ENCODE data around the gene TBL3.

TBL3 gene

DNA sequence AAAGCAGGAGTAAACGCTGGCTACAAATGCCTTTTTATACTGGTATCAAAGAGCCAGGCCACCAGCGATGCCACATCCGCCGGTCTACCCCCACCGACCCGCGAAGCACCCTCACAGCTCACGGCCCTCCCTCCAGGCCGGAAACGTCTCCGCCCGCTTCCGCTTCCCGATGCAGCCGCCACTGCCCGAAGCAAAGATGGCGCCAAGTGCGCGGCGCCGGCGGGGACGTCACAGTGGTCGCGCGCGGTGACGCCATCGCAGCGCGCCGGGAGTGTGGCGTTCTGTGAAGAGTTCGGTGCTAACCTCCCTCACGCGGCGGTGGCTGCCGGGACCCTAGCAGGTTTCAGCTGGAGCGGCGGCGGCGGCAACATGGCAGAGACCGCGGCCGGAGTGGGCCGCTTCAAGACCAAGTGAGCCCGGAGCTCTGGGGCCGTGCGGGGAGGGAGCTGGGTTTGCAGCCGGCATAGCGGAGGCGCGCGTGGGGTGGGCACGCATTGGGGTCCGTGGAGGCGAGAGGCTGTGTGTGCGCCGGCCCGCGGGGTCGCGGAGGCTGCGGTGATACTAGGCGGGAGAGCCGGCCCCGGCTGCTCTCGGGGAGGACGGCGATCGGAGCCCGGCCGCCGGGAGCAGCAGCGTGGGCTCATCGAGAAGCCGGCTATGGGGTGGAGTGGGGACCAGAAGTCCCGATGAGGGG lies at the start of gene TBL3:
TSS of gene TBL3 (plus strand) at position 258 of the 694 bp plus-strand sequence. CDS start at position 370, 112 bp downstream.
- no peak for TF ChIP-seq CTCF (conservative IDR thresholded peaks at IDR 0.05; ENCODE audit: control insufficient read depth, insufficient read depth, low read depth, low read length)

GRCh38 chr16:1922357-1922756 lies 49.5 kb upstream of the TBL3 start:
- DNase-seq (ENCODE audit: low read depth): no peak
- no peak for TF ChIP-seq CTCF (conservative IDR thresholded peaks at IDR 0.05; ENCODE audit: control insufficient read depth, insufficient read depth, low read depth, low read length)
- H3K4me3 ChIP-seq (ENCODE audit: control insufficient read depth, low read depth, low read length): no peak overlapping the region

More for the DNA sequence above, at the start of gene TBL3:
- H3K4me3 ChIP-seq (ENCODE audit: control insufficient read depth, low read depth, low read length): peak within 1 kb of the TSS; percentile 82
- peak; percentile 91 for DNase-seq (ENCODE audit: low read depth)

DNA sequence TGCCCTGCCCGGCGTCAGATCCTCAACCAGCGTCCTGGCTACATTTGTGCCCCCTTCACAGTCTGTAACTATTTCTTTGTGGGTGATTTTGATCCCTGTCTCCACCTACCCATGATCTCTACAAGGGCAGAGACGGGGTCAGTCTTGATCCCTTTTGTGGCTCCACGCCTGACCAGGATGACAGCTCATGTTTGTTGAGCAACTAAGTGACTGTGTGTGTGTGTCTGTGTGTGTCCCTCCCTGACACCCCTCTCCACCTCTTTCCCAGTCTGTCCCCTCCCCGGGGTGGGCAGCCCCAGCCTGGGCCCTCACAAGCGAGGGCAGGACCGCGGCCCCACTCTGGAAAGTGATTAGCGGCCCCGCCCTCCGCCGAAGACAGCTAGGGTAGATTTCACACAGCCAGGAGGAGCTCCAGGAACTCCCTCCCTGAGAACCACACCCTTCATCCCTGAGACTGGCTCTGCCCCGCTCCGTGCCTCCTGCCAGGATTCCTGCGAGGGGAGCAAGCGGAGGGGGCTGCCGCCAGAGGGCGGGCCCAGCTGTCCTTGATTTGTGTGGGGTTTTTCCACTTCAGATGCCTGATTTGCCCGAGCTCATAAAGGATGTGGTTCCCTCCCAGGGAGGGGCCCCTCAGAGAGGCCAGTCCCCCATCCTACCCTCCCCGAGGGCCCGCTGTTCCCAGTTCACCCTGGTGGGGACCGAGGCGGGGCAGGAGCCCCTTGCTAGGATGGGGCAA lies 48.4 kb upstream of the TBL3 start:
- DNase-seq (ENCODE audit: low read depth): peak; percentile 22
- peak; percentile 6 for TF ChIP-seq CTCF (conservative IDR thresholded peaks at IDR 0.05; ENCODE audit: control insufficient read depth, insufficient read depth, low read depth, low read length)
- no peak overlapping the region for H3K4me3 ChIP-seq (ENCODE audit: control insufficient read depth, low read depth, low read length)

DNA sequence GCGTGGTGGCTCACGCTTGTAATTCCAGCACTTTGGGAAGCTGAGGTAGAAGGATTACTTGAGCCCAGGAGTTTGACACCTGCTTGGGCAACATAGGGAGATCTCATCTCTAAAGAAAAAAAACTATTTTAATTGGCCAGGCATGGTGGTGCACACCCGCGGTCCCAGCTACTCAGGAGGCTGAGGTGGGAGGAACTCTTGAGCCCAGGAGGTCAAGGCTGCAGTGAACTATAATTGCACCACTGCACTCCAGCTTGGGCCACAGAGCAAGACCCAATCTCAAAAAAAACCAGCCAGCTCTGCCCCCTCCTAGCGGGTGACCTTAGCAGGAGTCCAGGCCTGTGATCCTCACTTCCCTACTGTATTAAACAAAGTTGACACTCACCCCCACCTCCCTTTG lies 47.8 kb upstream of the TBL3 start:
- no peak for TF ChIP-seq CTCF (conservative IDR thresholded peaks at IDR 0.05; ENCODE audit: control insufficient read depth, insufficient read depth, low read depth, low read length)
- no peak overlapping the region for H3K4me3 ChIP-seq (ENCODE audit: control insufficient read depth, low read depth, low read length)
- DNase-seq (ENCODE audit: low read depth): no peak

GRCh38 chr16:1926271-1926670 lies 45.6 kb upstream of the TBL3 start:
- TF ChIP-seq CTCF (conservative IDR thresholded peaks at IDR 0.05; ENCODE audit: control insufficient read depth, insufficient read depth, low read depth, low read length): no peak

GRCh38 chr16:1929105-1929504 lies 42.7 kb upstream of the TBL3 start:
- peak; percentile 34 for DNase-seq (ENCODE audit: low read depth)
- TF ChIP-seq CTCF (conservative IDR thresholded peaks at IDR 0.05; ENCODE audit: control insufficient read depth, insufficient read depth, low read depth, low read length): no peak
- H3K4me3 ChIP-seq (ENCODE audit: control insufficient read depth, low read depth, low read length): peak overlapping the region; percentile 48

More at GRCh38 chr16:1926271-1926670, 45.6 kb upstream of the TBL3 start:
- H3K4me3 ChIP-seq (ENCODE audit: control insufficient read depth, low read depth, low read length): no peak overlapping the region
- no peak for DNase-seq (ENCODE audit: low read depth)
